KMS-11 (cell line): ENCODE data around the gene EML2.

ENCODE experiments used
- H2AFZ ChIP-seq: fragments of 200-600 bp; sonication (generic); 2 replicates; pipeline ENCODE4 v1.6.1; 2016; ENCODE audit warnings: antibody characterized with exemption, mixed run types, low read depth
- H3K27ac ChIP-seq: fragments of 200-600 bp; sonication (generic); 2 replicates; pipeline ENCODE4 v1.6.1; 2016; ENCODE audit warnings: mild to moderate bottlenecking, mixed run types
- H3K27me3 ChIP-seq: fragments of 200-600 bp; sonication (generic); 2 replicates; pipeline ENCODE4 v1.6.1; 2017; ENCODE audit warnings: mild to moderate bottlenecking, low read depth, mixed run types, moderate library complexity; ENCODE audit not compliant: insufficient read depth
- H3K36me3 ChIP-seq: fragments of 200-600 bp; sonication (generic); 2 replicates; pipeline ENCODE4 v1.6.1; 2017; ENCODE audit warnings: mild to moderate bottlenecking, mixed run types; ENCODE audit not compliant: insufficient read depth
- H3K4me1 ChIP-seq: fragments of 200-600 bp; sonication (generic); 2 replicates; pipeline ENCODE4 v1.6.1; 2016; ENCODE audit warnings: mild to moderate bottlenecking, low read depth, mixed run types; ENCODE audit not compliant: poor library complexity, severe bottlenecking
- H3K4me2 ChIP-seq: fragments of 200-600 bp; sonication (generic); 2 replicates; pipeline ENCODE4 v1.7.0; 2016; ENCODE audit warnings: mild to moderate bottlenecking, mixed run types
- H3K4me3 ChIP-seq: fragments of 200-600 bp; sonication (generic); IDR thresholded peaks from 2 replicates; pipeline ENCODE4 v1.6.1; 2017; ENCODE audit warnings: low read depth, low read length, mixed read lengths; ENCODE audit not compliant: insufficient read depth
- H3K79me2 ChIP-seq: fragments of 200-600 bp; sonication (generic); 2 replicates; pipeline ENCODE4 v1.6.1; 2016; ENCODE audit warnings: low read depth, mixed run types; ENCODE audit not compliant: insufficient read depth
- H3K9ac ChIP-seq: fragments of 200-600 bp; sonication (generic); 2 replicates; pipeline ENCODE4 v1.6.1; 2016; ENCODE audit warnings: mild to moderate bottlenecking, mixed run types
- H4K20me1 ChIP-seq: fragments of 200-600 bp; sonication (generic); 2 replicates; pipeline ENCODE4 v1.6.1; 2016; ENCODE audit warnings: mild to moderate bottlenecking, mixed run types; ENCODE audit not compliant: insufficient read depth
- CTCF ChIP-seq: fragments of 200-600 bp; sonication (generic); conservative IDR thresholded peaks from 2 replicates; pipeline ENCODE4 v1.6.1; 2017; ENCODE audit warnings: low read depth, mild to moderate bottlenecking, antibody characterized with exemption, low read length, moderate library complexity, mixed read lengths

Gene EML2

DNA sequence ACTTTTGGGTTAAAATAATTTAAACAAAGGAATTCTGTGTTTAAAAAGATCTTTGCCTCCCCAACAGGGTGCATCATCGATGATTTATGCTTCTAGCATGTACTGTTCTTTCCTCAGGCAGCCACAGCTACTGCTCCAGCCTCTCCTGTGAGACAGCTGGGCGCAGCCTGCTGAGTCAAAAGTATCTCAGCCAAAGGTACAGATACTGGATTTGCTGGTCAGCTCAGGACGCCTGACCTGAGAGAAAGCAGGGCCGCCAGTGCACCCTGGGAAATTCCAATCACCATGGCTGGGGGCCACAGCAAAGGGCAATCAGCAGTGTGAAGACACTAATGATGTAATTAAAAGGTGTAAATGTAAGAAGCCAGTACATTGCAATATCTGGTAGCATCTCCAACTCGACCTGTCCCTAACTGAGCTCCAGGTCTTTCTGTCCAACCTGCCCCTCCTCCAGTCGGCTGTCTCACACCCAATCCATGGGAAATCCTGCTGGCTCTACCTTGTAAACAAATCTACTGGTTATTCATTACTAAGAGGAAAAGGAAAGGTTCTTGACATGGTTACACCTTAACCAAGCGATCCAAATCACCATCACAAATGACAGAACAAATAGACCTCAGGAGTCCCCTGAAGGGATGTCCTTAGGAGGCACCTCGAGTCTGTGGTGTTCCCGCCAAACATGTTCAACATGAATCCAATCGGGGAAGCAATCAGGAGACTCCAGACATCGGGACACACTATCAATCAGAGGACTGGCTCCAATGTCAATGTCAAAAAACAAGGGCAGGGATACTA, 61.9 kb downstream of the EML2 start:
- no peaks in the 10 kb centered on the region for H3K36me3 ChIP-seq
- H3K9ac ChIP-seq: no peak overlapping the region; the same call in 1 of the 2 replicates
- H2AFZ ChIP-seq: no peak overlapping the region
- peaks cover 23% of the 10 kb centered on the region; the same call in 1 of the 2 replicates for H3K79me2 ChIP-seq
- TF ChIP-seq CTCF: no peak
- peaks cover 62% of the 10 kb centered on the region for H3K4me1 ChIP-seq
- no peak overlapping the region for H3K4me3 ChIP-seq
- peak overlapping the region; percentile 40; the same call in 1 of the 2 replicates for H3K27ac ChIP-seq
- no peaks in the 10 kb centered on the region for H3K27me3 ChIP-seq
- no peaks in the 10 kb centered on the region for H4K20me1 ChIP-seq
- peak overlapping the region; percentile 47 for H3K4me2 ChIP-seq

DNA sequence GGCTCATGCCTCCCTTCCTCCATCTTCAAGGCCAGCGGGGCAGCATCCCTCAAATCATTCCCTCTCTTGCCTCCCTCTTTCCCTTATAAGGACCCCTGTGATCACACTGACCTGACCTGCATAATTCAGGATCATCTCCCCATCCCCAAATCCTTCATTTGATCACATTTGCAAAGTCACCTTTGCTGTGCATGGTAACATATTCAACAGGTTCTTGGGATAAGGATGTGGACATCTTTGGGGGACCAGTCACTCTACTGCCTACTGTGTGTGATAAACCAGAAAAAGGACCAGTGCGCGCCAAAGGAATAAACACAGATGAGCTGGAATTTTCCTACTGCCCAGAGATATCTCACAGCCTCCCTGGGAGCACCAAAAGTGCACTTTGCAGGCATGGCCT, 62.5 kb downstream of the EML2 start:
- Histone ChIP-seq H3K27ac (peak overlapping the region; percentile 40; the same call in 1 of the 2 replicates), H3K9ac (no peak overlapping the region; the same call in 1 of the 2 replicates), H3K36me3 (no peaks in the 10 kb centered on the region; the same call in 1 of the 2 replicates), H3K79me2 (peaks cover 22% of the 10 kb centered on the region; the same call in 1 of the 2 replicates), H4K20me1 (no peaks in the 10 kb centered on the region), H3K4me2 (peak overlapping the region; percentile 47; the same call in 1 of the 2 replicates), H3K4me3 (no peak overlapping the region), H3K4me1 (peaks cover 62% of the 10 kb centered on the region), H2AFZ (no peak overlapping the region), H3K27me3 (no peaks in the 10 kb centered on the region)
- no peak for TF ChIP-seq CTCF

DNA sequence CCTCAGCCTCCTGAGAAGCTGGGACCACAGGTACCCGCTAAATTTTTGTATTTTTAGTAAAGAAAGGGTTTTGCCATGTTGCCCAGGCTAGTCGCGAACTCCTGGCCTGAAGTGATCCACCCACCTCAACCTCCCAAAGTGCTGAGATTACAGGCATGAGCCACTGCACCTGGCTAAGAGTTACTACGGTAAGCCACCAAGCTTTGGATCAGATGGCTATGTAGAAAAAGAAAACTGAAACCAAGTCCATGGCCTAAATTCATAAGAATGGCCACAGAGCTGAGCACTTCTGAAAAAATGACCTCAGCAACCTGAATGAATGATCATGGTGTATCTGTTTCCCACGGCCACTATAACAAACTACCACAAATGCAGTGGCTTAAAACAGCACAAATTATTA, 64.0 kb downstream of the EML2 start:
- Histone ChIP-seq H2AFZ (no peak overlapping the region), H3K27me3 (no peaks in the 10 kb centered on the region), H3K36me3 (no peaks in the 10 kb centered on the region; the same call in 1 of the 2 replicates), H3K9ac (peak overlapping the region; percentile 15; the same call in 1 of the 2 replicates), H4K20me1 (no peaks in the 10 kb centered on the region), H3K4me2 (peak overlapping the region; percentile 44; the same call in 1 of the 2 replicates), H3K4me3 (no peak overlapping the region), H3K27ac (peak overlapping the region; percentile 68), H3K4me1 (peaks cover 62% of the 10 kb centered on the region), H3K79me2 (peaks cover 28% of the 10 kb centered on the region; the same call in 1 of the 2 replicates)
- TF ChIP-seq CTCF: no peak

DNA sequence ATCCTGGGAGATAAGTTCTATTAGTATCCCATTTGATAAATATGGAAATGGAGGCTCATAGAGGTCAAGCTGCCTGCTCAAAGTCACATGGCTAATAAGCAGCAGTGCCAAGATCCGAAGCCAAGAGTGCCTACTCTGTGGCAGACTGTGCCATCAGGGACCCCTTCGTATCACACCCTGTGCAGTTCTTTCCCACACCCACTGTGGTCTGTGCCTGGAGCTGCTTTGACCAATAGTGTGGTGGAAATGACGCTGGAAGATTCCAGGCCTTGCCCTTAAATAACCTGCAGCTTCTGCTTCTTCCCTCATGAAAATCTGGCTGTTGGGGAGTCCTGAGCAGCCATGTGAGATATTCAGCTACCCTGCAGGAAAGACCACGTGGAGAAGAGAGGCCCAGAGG, 64.7 kb downstream of the EML2 start:
- peaks cover 59% of the 10 kb centered on the region for H3K4me1 ChIP-seq
- H3K9ac ChIP-seq: peak overlapping the region; percentile 15; the same call in 1 of the 2 replicates
- H4K20me1 ChIP-seq: no peaks in the 10 kb centered on the region
- H3K4me3 ChIP-seq: no peak overlapping the region
- H3K79me2 ChIP-seq: peaks cover 28% of the 10 kb centered on the region; the same call in 1 of the 2 replicates
- H3K36me3 ChIP-seq: no peaks in the 10 kb centered on the region; the same call in 1 of the 2 replicates
- H3K4me2 ChIP-seq: peak overlapping the region; percentile 44; the same call in 1 of the 2 replicates
- H3K27me3 ChIP-seq: no peaks in the 10 kb centered on the region
- no peak for TF ChIP-seq CTCF
- peak overlapping the region; percentile 68 for H3K27ac ChIP-seq
- no peak overlapping the region for H2AFZ ChIP-seq
